ENCODE data around the gene AZU1.

The AZU1 gene, protein sequence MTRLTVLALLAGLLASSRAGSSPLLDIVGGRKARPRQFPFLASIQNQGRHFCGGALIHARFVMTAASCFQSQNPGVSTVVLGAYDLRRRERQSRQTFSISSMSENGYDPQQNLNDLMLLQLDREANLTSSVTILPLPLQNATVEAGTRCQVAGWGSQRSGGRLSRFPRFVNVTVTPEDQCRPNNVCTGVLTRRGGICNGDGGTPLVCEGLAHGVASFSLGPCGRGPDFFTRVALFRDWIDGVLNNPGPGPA

DNA sequence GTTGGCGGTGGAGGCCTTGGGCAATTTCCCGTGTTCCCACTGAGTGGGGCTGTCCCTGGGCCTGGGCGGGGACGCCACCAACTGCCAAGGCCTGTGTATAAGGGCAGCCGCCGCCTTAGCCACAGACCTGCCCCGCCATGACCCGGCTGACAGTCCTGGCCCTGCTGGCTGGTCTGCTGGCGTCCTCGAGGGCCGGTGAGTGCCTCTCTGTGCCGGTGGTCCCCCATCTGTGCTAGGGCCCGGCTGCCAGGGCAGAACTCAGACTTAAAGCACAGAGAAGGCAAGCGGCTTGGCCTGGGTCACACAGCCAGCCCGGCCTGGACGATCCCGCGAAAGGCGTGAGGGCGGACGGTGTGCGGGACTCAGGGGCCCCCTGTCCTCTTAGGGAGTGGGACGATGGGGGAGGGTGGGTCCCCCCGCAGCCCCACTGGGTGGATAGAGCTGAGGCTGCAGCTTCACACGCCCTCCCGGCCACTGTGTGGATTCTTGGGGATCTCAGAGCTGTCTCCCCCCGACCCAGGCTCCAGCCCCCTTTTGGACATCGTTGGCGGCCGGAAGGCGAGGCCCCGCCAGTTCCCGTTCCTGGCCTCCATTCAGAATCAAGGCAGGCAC lies at the start of gene AZU1:
AZU1 (plus strand) TSS at position 128 of the 612 bp plus-strand sequence; CDS start at position 138, 10 bp downstream.
- Histone ChIP-seq H3K9ac (ENCODE audit: insufficient read length) (no peak within 1 kb of the TSS), H3K36me3 (ENCODE audit: insufficient read depth, low read length) (no peaks in the 10 kb centered on the region)
- DNase-seq (ENCODE audit: low read depth, low spot score), result no peak

DNA sequence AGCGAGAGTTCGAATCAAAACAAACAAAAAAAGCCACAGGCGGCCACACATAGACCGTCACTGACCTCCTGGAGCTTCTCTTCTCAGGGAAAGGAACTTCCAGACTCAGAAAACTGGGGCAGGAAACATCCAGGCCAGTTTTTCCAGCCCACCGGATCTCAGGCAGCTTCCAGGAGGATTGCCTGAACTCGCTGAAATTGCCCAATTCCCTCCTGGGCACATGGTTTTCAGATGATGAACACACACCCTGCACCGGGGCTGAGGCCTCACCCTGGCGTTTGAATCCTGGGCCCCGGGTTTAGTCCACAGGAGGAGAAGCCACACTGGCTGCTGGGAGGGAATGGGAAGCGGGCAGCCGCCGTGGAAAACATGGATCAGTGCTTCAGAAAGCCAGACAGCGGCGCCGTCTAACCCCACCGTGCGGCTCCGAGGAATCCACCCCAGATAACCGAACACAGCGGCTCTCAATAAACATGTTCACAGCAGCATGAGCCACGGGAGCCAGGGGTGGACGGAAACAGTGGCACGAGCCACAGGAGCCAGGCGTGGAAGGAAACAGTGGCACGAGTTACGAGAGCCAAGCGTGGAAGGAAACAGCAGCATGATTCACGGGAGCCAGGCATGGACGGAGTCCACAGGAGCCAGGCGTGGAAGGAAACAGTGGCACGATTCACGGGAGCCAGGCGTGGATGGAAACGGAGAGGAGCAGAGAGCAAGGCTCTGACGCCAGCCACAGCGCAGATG lies 48.6 kb upstream of the AZU1 start:
- no peak overlapping the region for H3K4me3 ChIP-seq
- H3K36me3 ChIP-seq (ENCODE audit: insufficient read depth, low read length), result no peaks in the 10 kb centered on the region
- peak; percentile 34 for DNase-seq (ENCODE audit: low read depth, low spot score)
- peak overlapping the region; percentile 8 for H3K9ac ChIP-seq (ENCODE audit: insufficient read length)
- peak overlapping the region; percentile 2; the same call in 1 of the 2 replicates for H3K27ac ChIP-seq
- TF ChIP-seq EZH2 (IDR thresholded peaks at IDR 0.05) (no peak), POLR2AphosphoS5 (IDR thresholded peaks at IDR 0.05; ENCODE audit: borderline replicate concordance, low read depth, low read length) (no peak), FOXP2 (optimal IDR thresholded peaks at IDR 0.05; ENCODE audit: control extremely low read depth, extremely low read length, insufficient read depth) (no peak)
- H3K9me3 ChIP-seq (ENCODE audit: low read depth, low read length), result no peaks in the 10 kb centered on the region

More for the DNA sequence above, at the start of gene AZU1:
- Histone ChIP-seq H3K27ac (no peak within 1 kb of the TSS), H3K9me3 (ENCODE audit: low read depth, low read length) (no peaks in the 10 kb centered on the region), H3K4me3 (no peak within 1 kb of the TSS)
- no peak for TF ChIP-seq FOXP2 (optimal IDR thresholded peaks at IDR 0.05; ENCODE audit: control extremely low read depth, extremely low read length, insufficient read depth)
- TF ChIP-seq EZH2 (IDR thresholded peaks at IDR 0.05), result no peak

DNA sequence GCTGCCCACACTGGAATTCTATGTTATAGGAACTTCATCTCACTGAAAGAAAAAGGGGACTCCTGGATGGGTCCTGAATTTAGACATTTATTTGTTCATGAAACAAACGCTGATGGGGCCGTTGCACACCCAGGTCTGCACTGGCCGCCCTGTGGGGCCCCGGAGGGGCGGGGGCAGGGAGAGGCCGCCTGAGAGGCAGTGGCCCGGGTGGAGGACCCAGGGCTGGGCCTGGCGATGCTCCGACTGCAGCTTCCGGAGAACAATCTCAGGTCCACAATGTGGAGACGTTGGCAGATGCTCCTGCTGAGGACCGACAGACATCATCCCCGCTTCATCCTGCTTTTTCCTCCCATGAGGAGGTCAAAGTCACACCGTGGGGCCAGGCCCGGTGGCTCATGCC lies 46.7 kb upstream of the AZU1 start:
- H3K9ac ChIP-seq (ENCODE audit: insufficient read length), result no peak overlapping the region

DNA sequence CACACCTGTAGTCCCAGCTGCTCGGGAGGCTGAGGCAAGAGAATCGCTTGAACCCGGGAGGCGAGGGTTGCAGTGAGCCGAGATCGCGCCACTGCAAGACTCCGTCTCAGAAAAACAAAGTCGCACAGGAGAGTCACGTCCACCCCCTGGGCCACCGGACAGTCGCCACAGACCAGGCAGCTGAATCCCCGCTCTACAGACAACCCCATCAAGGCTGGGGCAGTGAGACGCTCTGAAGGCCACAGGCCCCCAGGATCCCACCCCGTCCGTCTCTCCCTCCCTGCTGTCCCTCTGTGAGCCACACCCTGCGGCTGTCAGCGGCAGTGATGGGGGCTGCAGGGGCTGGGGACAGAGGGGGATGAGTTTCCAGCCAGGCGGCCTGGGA lies 45.8 kb upstream of the AZU1 start:
- H3K4me3 ChIP-seq, result no peak overlapping the region
- H3K9me3 ChIP-seq (ENCODE audit: low read depth, low read length), result no peaks in the 10 kb centered on the region
- DNase-seq (ENCODE audit: low read depth, low spot score), result no peak
- no peak overlapping the region for H3K9ac ChIP-seq (ENCODE audit: insufficient read length)
- no peaks in the 10 kb centered on the region for H3K36me3 ChIP-seq (ENCODE audit: insufficient read depth, low read length)
- no peak overlapping the region for H3K27ac ChIP-seq
- no peak for TF ChIP-seq EZH2 (IDR thresholded peaks at IDR 0.05)
- no peak for TF ChIP-seq FOXP2 (optimal IDR thresholded peaks at IDR 0.05; ENCODE audit: control extremely low read depth, extremely low read length, insufficient read depth)
- TF ChIP-seq POLR2AphosphoS5 (IDR thresholded peaks at IDR 0.05; ENCODE audit: borderline replicate concordance, low read depth, low read length), result no peak

More for the DNA sequence above, 46.7 kb upstream of the AZU1 start:
- Histone ChIP-seq H3K27ac (no peak overlapping the region), H3K36me3 (ENCODE audit: insufficient read depth, low read length) (no peaks in the 10 kb centered on the region), H3K9me3 (ENCODE audit: low read depth, low read length) (no peaks in the 10 kb centered on the region), H3K4me3 (no peak overlapping the region)
- DNase-seq (ENCODE audit: low read depth, low spot score), result no peak
- no peak for TF ChIP-seq POLR2AphosphoS5 (IDR thresholded peaks at IDR 0.05; ENCODE audit: borderline replicate concordance, low read depth, low read length)
- no peak for TF ChIP-seq FOXP2 (optimal IDR thresholded peaks at IDR 0.05; ENCODE audit: control extremely low read depth, extremely low read length, insufficient read depth)

DNA sequence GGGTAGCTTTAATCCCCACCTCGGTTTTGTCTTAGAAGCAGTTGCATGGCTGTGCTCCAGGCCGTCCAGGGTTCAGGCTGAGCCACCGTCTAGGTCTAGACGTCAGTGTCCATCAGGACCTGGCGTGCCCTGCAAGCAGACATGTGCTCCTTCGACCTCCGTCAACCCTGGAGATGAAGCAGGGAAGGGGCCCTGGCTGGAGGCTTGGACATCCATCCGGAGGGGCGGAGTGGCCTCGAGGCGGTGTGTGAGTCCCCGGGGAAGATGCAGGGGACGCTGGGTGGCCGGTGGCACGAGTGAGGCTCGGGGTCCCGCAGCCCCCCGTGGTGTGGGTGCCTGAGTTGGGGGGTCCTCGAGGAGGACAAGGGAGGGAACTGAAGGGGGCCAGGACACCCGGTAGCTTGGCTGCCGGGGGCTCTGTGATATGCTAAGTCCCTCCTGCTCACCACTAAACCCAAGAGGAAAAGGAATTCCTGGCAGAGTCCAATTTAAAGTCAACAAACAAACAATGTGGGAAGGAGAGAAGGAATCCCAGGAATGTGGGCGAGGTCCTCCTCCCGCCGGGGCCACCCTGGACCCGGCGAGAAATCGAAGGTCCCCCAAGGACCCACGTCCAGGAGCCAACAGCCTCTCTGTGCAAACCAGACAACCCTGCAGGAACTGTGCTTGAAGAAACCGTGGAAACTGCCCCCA lies 45.3 kb upstream of the AZU1 start:
- no peak for DNase-seq (ENCODE audit: low read depth, low spot score)
- Histone ChIP-seq H3K27ac (peak overlapping the region; percentile 68), H3K4me3 (no peak overlapping the region), H3K9ac (ENCODE audit: insufficient read length) (peak overlapping the region; percentile 65), H3K9me3 (ENCODE audit: low read depth, low read length) (no peaks in the 10 kb centered on the region), H3K36me3 (ENCODE audit: insufficient read depth, low read length) (no peaks in the 10 kb centered on the region)
- no peak for TF ChIP-seq POLR2AphosphoS5 (IDR thresholded peaks at IDR 0.05; ENCODE audit: borderline replicate concordance, low read depth, low read length)
- TF ChIP-seq FOXP2 (optimal IDR thresholded peaks at IDR 0.05; ENCODE audit: control extremely low read depth, extremely low read length, insufficient read depth), result no peak
- no peak for TF ChIP-seq EZH2 (IDR thresholded peaks at IDR 0.05)

DNA sequence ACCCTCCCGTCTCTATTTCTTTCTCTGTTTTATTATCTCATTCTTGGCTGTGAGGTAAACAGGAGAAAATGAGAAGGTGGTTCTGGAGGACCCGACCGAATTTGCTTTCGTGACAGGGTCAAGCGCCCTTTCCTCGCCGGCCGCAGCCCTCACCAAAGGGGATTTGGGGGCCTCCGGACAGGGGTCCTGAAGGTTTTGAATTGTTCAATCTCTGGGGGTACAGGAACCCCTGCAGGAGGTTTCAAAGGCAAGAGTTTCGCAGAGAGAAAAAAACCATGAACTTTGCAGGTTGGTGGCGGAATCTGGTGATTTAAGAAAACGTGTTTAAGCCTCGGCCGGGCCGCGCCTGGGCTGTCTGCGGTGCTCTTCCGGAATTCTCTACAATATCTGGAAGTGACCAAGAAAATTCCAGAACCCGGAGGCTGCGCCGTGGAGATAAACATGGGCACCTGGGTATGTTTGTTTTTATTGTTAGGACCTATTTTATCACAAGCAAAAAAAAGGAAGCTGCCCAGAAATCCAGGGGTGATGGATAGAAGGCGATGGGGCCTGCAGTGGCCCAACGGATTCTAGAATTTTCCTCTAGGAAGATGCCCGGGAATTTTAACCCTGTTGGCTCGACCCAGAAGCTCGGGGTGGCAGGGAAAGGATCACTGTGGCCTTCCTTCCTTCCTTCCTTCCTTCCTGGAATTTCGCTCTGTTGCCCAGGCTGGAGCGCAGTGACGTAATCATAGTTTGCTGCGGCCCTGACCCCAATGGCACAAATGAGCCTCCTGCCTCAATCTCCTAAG lies 44.6 kb upstream of the AZU1 start:
- no peaks in the 10 kb centered on the region for H3K9me3 ChIP-seq (ENCODE audit: low read depth, low read length)
- H3K27ac ChIP-seq, result peak overlapping the region; percentile 68; the same call in 1 of the 2 replicates
- peak overlapping the region; percentile 65 for H3K9ac ChIP-seq (ENCODE audit: insufficient read length)
- TF ChIP-seq FOXP2 (optimal IDR thresholded peaks at IDR 0.05; ENCODE audit: control extremely low read depth, extremely low read length, insufficient read depth) (no peak), EZH2 (IDR thresholded peaks at IDR 0.05) (no peak), POLR2AphosphoS5 (IDR thresholded peaks at IDR 0.05; ENCODE audit: borderline replicate concordance, low read depth, low read length) (no peak)
- DNase-seq (ENCODE audit: low read depth, low spot score), result no peak
- H3K36me3 ChIP-seq (ENCODE audit: insufficient read depth, low read length), result no peaks in the 10 kb centered on the region
- H3K4me3 ChIP-seq, result no peak overlapping the region

DNA sequence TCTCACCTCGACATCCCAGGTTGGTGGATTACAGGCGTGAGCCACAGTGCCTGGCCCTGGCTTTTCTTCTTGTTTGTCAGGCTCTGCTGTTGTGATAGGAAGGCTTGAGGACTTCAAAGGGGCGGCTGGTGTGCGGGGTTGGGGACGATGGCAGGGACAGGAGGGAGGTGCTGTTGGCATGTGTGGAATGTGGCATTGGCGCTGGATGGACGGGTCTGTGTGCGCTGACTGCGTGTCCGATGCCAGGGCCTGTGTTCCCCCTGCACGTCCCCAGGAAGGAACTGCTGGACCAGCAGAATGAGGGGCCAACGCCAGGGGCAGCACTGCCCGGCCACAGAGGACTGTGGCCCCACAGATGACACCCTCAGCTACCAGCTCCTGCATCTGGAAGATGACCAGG lies 43.1 kb upstream of the AZU1 start:
- H3K9me3 ChIP-seq (ENCODE audit: low read depth, low read length), result no peaks in the 10 kb centered on the region
- H3K27ac ChIP-seq, result no peak overlapping the region
- no peaks in the 10 kb centered on the region for H3K36me3 ChIP-seq (ENCODE audit: insufficient read depth, low read length)
- no peak overlapping the region for H3K9ac ChIP-seq (ENCODE audit: insufficient read length)
- TF ChIP-seq POLR2AphosphoS5 (IDR thresholded peaks at IDR 0.05; ENCODE audit: borderline replicate concordance, low read depth, low read length) (no peak), FOXP2 (optimal IDR thresholded peaks at IDR 0.05; ENCODE audit: control extremely low read depth, extremely low read length, insufficient read depth) (no peak), EZH2 (IDR thresholded peaks at IDR 0.05) (no peak)
- no peak overlapping the region for H3K4me3 ChIP-seq
- DNase-seq (ENCODE audit: low read depth, low spot score), result no peak

Data from SK-N-MC (cell line).